Right ventricle myocardium inferior (tissue), 1 donor: ENCODE results near the gene CLDN6. TPM values are rescaled to one million over a fixed set of nuclear protein-coding genes. Genes with fewer than 3 reads are reported as not detected.

Experiments used
- ATAC-seq: fragments of 200-7000 bp; cut with Tn5 transposase; one replicate; pipeline ENCODE4 v1.9.1; 2020; ENCODE audit warnings: mild to moderate bottlenecking, moderate library complexity
- DNase-seq: peaks from one replicate; pipeline ENCODE4 v3.0.0; 2021; ENCODE audit errors: missing footprints
- intact Hi-C: fragments of 100-400 bp; cut with DNase I; formaldehyde crosslinking; loops from one replicate; pipeline ENCODE4 v1.11.0; 2022
- total RNA-seq: library from RNA; stranded (reverse); fragmentation: NEBNext Ultra II Directional; extraction: Animal tissue kit (Norgen Biotek cat#: 25700); gene quantifications from one replicate; pipeline ENCODE4 v1.2.1, GENCODE V29; 2021
- donor health status: DM: no; HTN: yes; CAD: no; lungs with severe emphysema.

The CLDN6 gene
- total RNA-seq, 1 donor from 2014 or later = not detected

DNA sequence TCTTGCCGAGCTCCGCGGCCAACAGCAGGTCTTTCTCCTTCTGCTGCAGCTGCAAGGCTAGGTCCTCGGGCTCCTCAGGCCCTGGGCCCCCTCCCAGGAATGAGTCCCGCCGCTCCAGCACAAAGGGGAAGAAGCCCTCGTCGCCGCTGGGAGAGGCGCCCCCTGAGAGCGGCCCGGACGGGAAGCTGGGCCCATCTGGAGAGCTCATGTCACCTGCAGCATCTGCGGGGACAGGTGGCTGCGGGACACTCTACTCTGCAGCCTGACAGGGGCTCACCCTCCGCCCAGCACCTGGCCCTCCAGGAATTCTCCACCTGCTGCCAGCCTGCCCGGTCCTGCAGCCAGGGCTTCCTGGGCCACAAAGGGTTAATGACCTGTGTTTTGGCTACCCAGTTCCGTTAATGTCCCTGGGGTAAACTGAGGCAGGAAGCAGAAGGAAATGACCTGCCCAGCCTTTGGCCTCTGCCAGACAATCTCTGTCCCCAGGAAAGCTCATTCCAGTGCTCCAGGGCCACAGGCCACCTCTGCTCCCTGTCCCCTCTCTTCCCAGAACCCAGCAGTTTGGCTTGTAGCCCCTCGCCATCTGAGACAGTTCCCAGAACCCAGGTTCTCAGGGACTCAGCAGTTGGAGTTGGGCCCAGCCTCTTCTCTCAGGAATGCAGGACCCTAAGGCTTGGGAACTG, 17.4 kb upstream of the CLDN6 start:
- ATAC-seq = no peak
- intact Hi-C loops = no loop called here
- DNase-seq = no peak

DNA sequence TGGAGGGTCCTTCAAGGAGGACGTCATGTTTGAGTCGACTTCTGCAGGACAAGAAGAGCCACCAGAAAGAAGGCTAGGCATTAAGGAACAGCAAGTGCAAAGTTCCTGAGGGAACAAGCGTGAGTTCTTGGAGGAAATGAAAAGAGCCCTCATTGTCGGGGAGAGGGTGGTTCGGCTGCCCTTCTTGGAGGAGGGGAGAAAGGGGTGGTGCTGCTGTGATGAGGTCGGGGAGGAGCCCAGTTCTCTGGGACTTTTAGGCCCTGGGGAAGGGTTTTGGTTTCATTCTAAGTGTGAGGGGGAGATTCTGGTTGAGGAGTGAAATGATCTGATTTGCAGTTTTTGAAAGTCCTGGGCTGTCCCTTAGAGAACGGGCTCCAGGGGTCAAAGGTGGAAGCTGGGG, 14.6 kb upstream of the CLDN6 start:
- DNase-seq (no peak), ATAC-seq (no peak)
- intact Hi-C loops = no loop called here

DNA sequence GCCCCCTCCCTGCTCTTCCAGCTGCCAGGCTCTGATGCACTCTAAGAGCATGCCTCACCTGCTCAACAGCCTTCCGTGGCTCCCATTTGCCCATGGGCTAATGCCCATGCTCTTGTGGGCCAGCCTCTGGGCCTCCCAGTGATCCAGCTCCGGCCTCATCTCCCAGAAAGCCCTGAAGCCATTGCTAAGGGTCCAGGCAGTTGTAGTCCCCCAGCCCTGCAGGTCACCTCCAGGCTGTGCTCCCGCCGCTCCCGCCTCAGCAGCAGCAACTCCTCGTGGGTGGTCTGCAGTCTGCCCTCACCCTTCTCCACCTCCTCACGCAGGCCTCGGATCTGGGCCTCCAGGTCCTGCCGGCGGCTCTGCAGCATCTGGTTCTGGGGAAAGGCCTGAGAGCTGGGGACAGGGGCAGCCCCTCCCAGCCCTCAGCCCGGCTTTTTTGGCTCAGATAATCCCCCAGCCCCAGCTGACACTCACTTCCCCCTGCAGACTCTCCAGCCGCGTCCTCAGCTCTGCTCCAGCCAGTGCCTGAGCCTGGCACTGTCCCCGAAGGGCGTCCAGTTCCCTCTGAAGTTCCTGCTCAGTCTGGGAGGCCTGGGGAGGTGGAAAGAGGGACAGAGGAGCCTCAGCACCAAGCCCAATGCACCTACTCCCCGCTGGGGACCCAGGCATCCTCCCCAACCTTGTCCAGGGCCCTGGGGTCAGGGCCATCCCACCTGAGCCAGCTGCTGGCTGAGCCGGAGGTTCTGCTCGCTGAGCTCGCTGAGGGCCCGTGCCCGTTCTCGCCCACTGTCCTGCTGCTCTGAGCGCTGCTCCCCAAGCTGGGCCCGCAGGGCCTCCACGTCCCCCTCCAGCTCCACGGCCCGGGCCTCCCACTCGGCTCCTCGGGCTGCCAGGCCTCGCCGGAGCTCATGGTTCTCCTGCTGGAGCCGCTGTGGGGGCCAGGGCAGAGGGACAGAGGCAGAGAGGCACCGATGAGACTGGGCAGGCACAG, 12.5 kb upstream of the CLDN6 start:
- intact Hi-C loops = no loop called here
- DNase-seq (no peak), ATAC-seq (no peak)

DNA sequence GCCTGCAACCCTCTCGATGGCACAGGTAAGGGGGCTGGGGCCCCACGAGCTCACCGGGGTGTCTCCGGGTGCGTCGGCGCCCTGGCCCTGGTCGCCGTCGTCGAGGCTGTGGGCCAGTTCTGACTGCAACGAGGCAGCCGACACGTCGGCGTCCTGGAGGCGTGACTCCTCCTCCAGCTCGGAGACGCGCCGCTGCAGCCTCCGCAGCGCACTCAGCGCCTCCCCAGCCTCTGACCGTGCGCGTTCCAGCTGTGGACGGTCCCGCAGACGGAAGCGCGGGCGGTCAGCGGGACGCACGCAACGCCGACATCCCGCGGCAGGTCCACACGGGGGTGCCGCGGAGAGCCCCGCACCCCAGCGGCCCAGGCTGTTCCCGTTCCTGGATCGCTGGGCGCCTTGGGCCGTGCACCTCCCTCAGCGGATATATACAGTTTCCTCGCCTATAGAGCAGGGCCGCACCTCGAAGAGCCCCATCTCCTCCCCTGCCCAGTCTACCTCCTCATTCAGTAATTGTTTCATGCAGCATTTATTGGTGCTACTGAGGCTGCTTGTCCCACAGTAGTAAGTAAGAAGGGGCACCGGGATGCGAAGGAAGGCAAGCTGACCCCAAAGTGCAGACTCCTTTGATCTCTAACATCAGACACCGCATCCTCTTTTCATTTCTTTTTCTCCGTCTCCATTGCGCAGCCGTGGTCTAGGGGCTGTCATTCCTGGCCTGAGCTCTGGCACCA, 11.7 kb upstream of the CLDN6 start:
- intact Hi-C loops = no loop called here
- no peak for DNase-seq
- no peak for ATAC-seq

DNA sequence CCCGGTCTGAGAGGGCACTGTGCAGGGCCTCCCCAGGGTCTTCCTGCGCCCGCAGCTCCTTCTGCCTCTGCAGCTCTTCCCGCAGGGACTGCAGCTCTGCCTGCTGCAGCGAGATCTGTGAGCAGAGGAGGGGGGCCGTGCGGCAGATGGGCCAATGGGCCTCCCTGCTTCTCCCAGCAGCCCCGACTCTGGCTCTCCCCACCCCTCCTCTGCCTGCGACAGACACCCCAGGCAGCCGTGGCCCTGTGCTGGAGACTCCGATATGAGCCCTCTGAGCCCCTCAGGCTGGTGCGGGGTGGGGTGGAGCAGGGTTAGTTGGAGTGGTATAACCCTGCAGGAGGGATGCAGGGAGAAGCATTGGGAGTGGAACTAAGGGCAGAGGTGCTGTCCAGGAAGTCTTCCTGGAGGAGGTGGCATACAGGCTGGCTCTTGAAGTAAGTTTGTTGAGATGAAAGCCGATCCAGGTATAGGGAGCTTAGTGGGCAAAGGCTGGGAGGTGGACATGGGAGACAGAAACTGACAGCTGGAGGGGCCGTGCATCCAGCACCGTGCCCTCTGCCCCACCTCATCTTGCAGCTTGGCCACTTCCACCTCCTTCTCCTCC, 10.8 kb upstream of the CLDN6 start:
- no peak for ATAC-seq
- DNase-seq = no peak
- intact Hi-C loops = no loop called here

DNA sequence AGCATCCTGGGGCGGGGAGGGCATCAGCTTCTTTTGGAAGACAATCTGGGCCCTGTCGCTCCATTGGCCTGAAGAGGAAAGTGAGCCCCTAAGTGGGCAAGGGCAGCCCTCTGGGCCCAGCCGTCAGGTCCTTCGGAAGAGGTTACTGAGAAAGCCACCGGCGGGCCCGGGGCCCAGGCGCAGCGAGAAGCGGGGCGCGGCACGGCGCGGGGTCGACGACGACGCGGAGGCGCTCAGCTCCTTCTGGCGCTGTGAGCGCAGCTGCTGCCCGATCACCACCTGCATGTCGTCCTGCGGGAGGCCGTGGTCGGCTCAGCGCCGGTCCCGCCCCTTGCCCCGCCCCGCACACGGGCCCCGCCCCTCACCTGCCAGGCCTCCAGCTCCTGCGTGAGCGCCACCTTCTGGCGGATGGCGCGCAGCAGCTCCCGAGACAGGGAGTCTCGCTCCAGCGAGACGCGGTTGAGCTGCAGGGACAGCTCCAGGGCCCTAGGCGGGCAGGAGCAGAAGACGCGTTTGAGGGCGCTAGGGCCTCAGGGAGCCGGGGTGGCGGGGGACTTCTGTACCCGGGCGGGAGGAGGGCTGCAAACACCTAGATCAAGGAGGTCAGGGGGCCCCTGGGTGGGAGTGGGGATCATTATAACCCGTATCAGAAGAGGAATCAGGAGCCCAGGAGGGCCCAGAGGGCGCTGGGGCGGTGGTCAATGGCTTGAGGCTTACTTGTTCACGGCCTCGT, 10.2 kb upstream of the CLDN6 start:
- peak; percentile 36 for ATAC-seq
- intact Hi-C loops = no loop called here
- DNase-seq = peak; percentile 93

DNA sequence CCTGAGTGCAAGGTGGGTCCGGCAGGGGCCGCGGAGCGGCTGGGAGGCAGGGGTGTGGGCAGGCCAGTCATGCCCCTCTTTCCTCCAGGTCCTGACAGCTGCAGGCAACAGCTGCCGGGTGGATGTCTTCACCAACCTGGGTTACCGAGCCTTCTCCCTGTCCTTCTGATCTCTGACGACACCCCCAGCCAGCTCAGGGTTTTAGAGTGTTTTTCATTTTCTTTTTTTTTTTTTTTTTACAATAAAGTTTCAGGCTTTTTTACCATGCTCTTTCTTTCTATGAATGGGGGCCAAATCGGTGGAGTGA, 9.5 kb upstream of the CLDN6 start:
- DNase-seq (no peak), ATAC-seq (no peak)
- intact Hi-C loops = no loop called here

DNA sequence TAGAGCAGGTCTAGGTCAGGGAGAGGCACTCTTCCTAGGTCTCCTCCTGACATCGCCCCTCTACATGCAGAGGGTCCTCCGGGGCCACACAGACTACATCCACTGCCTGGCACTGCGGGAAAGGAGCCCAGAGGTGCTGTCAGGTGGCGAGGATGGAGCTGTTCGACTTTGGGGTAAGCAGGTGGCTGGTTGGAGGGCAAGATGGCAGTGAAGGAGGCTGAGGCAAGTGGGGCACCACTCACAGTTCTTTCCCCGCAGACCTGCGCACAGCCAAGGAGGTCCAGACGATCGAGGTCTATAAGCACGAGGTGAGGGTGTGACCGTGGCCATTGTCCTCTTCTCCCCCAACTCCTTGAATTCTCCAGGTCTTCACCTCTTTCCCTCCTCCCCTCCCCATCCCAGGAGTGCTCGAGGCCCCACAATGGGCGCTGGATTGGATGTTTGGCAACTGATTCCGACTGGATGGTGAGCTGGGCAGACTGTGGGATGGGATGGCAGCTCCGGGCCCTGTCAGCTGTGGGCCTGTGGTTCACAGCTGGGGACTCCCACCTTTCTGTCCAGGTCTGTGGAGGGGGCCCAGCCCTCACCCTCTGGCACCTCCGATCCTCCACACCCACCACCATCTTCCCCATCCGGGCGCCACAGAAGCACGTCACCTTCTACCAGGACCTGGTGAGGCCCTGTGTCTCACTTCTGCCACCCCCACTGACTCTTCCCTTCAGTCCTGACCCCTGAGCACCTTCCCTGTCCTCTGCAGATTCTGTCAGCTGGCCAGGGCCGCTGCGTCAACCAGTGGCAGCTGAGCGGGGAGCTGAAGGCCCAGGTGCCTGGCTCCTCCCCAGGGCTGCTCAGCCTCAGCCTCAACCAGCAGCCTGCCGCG, 8.9 kb upstream of the CLDN6 start:
- ATAC-seq (no peak), DNase-seq (no peak)
- intact Hi-C loops = no loop called here

DNA sequence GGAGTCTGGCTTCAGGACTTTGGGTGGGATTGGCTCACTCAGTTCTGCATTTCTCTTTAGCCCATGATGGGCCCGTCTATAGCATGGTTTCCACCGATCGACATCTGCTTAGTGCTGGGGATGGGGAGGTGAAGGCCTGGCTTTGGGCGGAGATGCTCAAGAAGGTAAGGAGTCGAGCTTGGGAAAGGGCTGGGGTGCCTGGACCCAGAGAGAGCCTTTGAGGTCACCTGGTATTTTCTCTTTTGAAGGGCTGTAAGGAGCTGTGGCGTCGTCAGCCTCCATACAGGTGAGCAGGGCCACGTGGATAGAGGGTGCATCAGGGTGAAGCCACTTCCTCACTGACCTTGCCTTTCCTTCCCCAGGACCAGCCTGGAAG, 8.0 kb upstream of the CLDN6 start:
- ATAC-seq (no peak), DNase-seq (no peak)
- intact Hi-C loops = no loop called here

DNA sequence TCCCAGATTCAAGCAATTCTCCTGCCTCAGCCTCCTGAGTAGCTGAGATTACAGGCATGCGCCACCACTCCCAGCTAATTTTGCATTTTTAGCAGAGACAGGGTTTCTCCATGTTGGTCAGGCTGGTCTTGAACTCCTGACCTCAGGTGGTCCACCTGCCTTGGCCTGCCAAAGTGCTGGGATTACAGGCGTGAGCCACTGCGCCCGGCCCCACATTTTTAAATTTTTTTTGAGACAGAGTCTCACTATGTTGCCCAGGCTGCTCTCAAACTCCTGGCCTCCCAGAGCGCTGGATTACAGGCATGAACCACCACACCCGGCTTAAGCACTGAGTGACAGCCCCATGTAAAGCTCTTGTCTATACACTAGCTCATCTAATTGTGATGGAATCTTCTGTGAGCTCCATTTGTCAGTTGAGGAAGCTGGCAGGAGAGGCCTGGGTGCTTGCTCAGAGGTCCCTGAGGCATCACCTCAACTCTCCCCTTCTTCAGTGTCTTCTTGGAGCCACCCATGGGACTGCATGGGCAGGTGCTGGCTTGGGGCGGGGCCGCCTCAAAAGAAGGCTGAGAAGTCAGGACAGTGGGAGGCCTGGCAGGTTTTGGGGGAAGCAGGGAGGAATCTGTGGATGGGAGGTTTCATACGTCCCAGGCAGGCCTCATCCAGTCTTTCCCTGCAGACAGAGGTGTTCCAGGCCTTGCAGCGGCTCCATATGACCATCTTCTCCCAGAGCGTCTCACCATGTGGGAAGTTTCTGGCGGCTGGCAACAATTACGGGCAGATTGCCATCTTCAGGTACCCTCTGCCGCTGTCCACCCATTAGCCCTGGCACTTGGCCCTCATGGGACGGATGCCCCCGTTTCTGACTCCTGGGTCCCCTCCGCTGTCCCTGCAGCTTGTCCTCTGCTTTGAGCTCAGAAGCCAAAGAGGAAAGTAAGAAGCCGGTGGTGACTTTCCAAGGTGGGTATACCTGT, 7.3 kb upstream of the CLDN6 start:
- intact Hi-C loops = no loop called here
- DNase-seq (no peak), ATAC-seq (no peak)

DNA sequence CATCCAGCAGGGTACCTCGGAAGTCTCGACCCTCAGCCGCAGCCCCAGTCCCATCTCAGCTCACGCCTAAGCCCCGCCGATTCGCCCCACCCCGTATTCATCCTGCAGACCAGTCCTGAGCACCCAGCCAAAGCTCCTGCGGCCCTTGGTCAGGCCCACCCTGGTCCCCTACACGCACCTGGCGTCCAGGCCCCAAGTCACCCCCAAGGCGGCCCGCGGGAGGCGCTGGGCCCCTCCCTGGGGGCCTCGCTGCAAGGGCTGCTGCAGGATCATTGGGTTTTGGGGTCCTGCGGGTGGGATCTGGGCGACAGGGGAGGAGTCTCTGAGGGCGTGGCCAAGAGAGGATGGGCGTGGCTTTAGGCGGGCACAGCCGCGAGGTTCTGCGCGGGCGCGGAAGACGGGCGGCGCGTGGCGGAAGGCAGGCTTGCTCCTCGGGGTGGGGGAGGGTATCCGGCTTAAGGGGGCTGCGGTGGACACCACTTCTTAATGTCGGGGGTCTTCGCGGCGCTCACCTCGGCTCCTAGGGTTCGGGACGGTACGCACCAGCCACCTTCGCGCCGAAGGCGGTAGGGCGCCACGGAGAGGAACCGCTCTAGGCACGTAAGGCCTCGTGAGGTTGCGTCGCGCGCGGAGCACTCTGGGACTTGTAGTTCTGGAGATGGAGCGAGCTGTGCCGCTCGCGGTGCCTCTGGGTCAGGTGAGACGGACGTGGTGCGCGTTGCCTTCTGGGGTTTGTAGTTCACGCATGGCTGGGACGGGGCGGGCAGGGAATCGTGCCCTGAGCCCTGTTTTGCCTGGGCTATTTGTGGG, 5.9 kb upstream of the CLDN6 start, which contains the start of the genes HCFC1R1 and THOC6:
TSS of gene HCFC1R1 (minus strand) at position 274 of the 810 bp plus-strand sequence. CDS start at position 273, 1 bp downstream.
TSS of gene THOC6 (plus strand) at position 367 of the 810 bp plus-strand sequence. CDS start at position 659, 292 bp downstream.
- ATAC-seq = peak; percentile 82
- DNase-seq = peak; percentile 100
- intact Hi-C loops = no loop called here

DNA sequence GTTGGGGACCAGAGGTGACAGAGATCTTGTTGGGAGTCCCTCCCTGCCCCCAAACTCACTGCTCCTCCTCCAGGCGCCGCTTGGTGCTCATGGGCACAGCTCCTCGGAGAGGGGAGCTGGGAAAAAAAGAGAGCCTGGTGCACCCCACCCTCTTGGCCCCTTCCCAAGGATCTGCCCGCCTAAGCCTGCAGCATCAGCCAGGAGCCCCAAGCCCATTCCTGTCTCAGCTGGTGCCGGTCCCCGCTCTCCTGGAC, 5.4 kb upstream of the CLDN6 start:
- ATAC-seq (no peak), DNase-seq (no peak)
- intact Hi-C loops = no loop called here

DNA sequence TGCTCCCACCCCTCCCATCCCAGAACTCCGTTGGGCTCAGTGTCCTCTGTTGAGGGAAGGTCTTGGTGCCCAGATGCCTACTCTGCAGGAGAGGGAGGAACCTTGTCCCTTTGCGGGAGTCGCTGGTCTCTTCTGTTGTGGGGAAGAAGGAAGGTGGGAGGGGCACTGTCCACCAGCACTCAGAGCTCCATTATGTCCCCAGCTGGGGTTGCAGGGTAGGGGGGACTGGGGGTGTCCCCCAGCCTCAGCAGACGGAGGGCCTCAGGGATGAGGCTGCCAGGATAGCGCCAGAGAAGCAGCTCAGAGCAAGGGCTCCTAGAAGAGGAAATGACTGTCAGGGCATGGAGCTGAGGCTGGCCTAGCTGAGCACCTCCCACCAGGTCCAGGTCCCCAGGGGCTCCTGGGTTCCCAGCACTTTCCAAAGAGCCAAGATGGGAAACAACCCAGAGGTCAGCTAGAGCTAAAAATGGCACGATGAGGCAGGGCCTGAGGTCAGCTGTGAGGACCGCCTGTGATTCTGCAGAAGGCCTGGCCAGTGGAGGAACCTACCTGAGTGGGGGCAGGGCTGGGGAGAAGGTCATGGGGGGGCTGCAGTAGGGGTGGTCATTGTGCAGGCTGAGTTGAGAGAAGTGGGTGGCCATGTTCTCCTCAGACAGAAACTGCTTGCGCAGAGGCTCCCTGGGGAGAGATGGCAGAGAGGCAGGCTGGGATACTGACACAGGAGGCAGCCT, 4.9 kb upstream of the CLDN6 start:
- ATAC-seq (no peak), DNase-seq (no peak)

DNA sequence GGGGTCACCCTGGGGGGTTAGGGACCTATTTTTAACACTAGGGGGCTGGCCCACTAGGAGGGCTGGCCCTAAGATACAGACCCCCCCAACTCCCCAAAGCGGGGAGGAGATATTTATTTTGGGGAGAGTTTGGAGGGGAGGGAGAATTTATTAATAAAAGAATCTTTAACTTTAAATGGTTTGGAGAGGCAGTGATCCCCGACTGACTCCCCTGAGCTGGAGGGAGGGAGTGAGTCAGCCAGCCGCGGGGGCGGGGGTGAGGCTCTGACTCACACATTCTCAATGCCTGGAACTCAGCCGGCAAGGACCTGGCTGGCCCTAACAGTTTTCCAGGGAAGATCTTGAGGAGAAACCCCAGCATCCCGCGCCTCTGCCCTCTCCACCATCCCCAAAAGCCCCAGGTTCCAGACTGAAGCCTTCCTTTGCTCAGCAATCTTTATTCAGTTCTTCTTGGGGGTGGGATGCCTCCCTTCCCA, 4.3 kb upstream of the CLDN6 start:
- peak; percentile 93 for DNase-seq
- intact Hi-C loops = no loop called here
- ATAC-seq = peak; percentile 41

More for the DNA sequence above, 4.9 kb upstream of the CLDN6 start:
- intact Hi-C loops = no loop called here
